ENCODE results near the gene LRRC71.
A peak's percentile ranks its signal among the peaks of the same experiment; 100 is the strongest.

LRRC71 gene

GRCh38 chr1:156920233-156921052 lies at the start of gene LRRC71:
LRRC71 (plus strand) TSS chr1:156920632; CDS start chr1:156920804, 172 bp downstream.
- peak; percentile 66 for DNase-seq

- no peak for DNase-seq
Measured at GRCh38 chr1:156873659-156874058, 46.8 kb upstream of the LRRC71 start.

- no peak for DNase-seq
Measured at GRCh38 chr1:156874142-156874541, 46.3 kb upstream of the LRRC71 start.

GRCh38 chr1:156874572-156875340 lies 45.7 kb upstream of the LRRC71 start:
- DNase-seq, result no peak

GRCh38 chr1:156875341-156875615 lies 45.2 kb upstream of the LRRC71 start:
- no peak for DNase-seq

- no peak for DNase-seq
Measured at GRCh38 chr1:156876281-156876680, 44.2 kb upstream of the LRRC71 start.

GRCh38 chr1:156877433-156878170 lies 42.8 kb upstream of the LRRC71 start:
- no peak for DNase-seq

- no peak for DNase-seq
Measured at GRCh38 chr1:156879876-156880275, 40.6 kb upstream of the LRRC71 start.

- no peak for DNase-seq
Measured at GRCh38 chr1:156880473-156880872, 40.0 kb upstream of the LRRC71 start.

- no peak for DNase-seq
Measured at GRCh38 chr1:156881101-156881500, 39.3 kb upstream of the LRRC71 start.

- no peak for DNase-seq
Measured at GRCh38 chr1:156881663-156882062, 38.8 kb upstream of the LRRC71 start.

- no peak for DNase-seq
Measured at GRCh38 chr1:156882543-156882942, 37.9 kb upstream of the LRRC71 start.

GRCh38 chr1:156883919-156884318 lies 36.5 kb upstream of the LRRC71 start:
- no peak for DNase-seq

- no peak for DNase-seq
Measured at GRCh38 chr1:156884560-156885184, 35.8 kb upstream of the LRRC71 start.

GRCh38 chr1:156885314-156885713 lies 35.1 kb upstream of the LRRC71 start:
- DNase-seq, result no peak

- DNase-seq, result no peak
Measured at GRCh38 chr1:156885880-156886355, 34.5 kb upstream of the LRRC71 start.

GRCh38 chr1:156886583-156887281 lies 33.7 kb upstream of the LRRC71 start:
- DNase-seq, result no peak

- no peak for DNase-seq
Measured at GRCh38 chr1:156887317-156887716, 33.1 kb upstream of the LRRC71 start.

GRCh38 chr1:156887734-156888133 lies 32.7 kb upstream of the LRRC71 start:
- DNase-seq, result no peak

- DNase-seq, result peak; percentile 49
Measured at GRCh38 chr1:156889802-156890580, 30.4 kb upstream of the LRRC71 start.

Measured in NCI-H2029 (cell line).